DMS153 treated with DMSO at 0.1 percent for 48 hours (cell line): ENCODE results near the gene ZBTB7C.

ENCODE experiments used
- DNase-seq: peaks from one replicate; lab custom pipeline; 2025; ENCODE audit not compliant: unreplicated experiment; lab: John Stamatoyannopoulos, UW

The ZBTB7C gene

GRCh38 chr18:48418539-48419276 lies 9.5 kb upstream of the ZBTB7C start:
- peak; percentile 28 for DNase-seq

GRCh38 chr18:48417985-48418384 lies 8.8 kb upstream of the ZBTB7C start:
- DNase-seq, result no peak

DNA sequence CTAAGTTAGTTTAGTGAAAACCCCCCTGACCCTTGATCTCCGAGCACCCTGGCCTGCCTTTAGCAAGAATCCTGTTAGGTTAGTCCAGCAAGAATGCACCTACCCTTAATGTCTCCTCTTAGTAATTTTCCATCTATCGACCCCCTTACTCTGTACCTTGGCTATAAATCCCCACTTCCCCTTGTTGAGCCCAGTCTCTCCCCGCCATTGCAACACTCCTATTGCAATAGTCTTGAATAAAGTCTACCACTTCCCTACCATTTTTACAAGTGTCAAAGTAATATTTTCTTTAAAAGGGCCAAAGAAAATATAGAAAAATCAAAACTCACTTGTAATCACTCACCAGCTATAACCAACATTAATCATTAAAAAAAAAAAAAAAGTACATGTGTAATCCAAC lies 4.2 kb upstream of the ZBTB7C start:
- DNase-seq, result no peak

DNA sequence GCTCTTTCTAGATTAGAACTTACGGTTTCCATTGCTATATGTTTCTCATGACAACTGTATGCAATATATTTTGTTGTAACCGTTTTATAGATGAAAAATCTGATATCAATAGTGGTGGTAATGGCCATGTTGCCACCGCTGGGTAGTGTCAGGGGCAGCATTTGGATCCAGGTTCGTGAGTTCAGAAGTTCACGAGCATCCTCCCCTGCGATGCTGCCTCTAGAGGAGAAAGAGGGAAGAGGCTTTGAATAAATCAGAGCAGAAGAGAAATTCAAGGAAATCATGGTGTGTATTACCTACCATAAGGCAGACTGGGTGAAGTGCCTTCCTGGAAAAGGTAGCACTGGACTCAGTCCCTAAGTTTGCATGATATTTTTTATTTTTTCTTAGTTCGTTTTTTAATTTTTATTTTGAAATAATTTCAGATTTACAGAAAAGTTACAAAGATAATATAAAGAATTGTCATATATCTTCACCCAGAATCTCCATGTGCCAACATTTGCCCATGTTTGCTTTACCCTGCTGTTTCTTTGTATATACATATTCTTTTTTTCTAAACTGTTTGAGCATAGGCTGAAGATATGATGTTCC lies 3.3 kb upstream of the ZBTB7C start:
- DNase-seq, result peak; percentile 37

DNA sequence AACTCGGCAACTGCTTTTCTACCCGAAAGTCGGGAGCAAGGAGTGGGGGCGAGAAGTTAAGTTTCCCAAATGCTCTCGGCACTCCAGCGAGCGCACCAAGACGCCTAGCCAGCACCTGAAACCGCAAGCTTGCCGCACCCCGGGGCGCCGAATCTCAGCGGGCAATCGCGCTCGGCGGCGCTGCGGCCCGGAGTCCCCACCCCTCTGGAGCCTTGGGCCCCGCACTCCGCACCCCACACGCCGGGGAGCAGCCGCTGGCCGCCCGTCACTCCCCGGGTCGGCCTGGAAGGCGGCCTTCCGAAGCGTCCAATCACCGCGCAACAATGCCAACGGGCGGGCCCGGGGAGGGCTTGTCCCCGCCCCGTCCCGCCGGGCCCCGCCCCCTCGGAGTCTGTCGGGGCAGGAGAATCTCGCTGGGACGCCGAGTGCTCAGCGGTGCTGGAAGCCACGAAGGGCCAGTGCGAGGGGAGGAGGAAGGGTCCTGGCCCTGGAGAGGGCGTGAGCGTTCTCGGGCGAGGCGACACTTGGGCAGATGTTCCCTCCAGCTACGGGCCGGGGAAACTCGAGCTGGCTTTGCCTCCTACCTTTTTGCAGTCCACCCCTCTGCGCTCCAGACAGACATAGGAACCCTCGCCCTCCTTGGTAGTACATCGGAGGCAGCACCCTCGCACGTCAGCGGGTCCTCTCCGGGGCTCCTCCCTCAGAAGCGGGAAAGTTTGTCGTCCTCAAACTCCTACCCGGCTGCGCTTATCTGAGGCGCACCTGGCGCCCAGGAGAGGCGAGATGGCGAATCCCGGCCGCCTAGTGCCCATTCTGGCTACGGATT lies 1.1 kb upstream of the ZBTB7C start:
- DNase-seq, result peak; percentile 69

GRCh38 chr18:48409591-48410094 lies 460 bp upstream of the ZBTB7C start:
- no peak for DNase-seq

- DNase-seq, result no peak
These were observed 964 bp downstream of the ZBTB7C start for GRCh38 chr18:48408111-48408726.

DNA sequence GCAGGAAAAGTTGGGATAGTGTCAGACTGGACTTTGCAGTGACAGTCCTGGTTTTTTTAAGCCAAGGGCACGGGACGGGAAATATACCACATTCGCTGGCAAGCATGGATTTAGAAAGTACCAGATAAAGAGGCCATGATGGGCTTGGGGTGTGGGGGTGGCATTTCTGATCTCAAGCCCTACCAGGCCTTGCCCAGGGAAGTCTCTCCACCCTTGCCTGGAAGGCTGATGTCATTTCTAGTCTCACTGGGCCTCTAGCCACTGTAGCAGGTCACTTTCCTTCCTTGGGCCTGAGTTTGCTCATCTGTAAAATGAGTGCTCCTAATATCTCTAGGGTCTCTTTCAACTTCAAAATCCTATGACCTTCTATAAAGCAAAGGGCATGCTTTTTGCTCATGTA lies 1.8 kb downstream of the ZBTB7C start:
- no peak for DNase-seq

GRCh38 chr18:48405978-48406377 lies 3.2 kb downstream of the ZBTB7C start:
- no peak for DNase-seq

DNA sequence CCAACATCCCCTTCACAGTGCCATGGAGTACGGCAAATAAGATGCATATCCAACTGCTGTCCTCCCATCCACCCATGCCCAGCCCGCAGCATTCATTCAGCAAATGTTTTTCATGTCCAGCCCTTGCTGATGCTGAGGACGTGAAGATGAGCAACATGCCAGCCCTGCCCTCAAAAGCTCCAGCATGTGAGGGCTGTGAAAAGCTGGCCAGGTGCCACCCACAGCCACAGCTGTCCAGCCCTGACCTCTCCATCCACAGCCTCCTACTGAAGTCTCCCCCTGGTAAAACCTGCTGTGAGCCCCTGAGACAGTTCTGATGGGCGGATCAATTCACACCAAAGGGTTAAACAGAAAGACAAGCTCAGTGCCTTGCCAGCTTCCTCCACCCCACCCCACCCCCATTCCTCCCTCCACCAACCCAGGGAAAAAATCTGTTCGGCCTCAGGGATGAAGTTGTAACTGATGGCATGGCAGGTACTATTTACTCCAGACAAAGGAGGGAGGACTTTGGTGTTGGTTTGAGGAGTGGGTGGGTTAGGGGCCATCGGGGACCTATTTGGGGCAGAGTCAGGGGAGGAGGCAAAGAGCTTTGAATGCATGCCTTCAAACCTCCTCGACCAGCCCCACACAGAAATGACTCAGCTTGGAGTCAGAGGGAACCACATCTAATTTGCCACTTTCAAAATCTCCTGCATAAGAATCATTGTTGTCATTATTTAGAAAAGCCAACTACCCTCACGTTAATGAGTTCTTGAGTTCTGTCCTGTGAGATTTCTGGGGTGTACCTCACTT lies 4.3 kb downstream of the ZBTB7C start:
- no peak for DNase-seq

GRCh38 chr18:48402953-48403352 lies 6.2 kb downstream of the ZBTB7C start:
- DNase-seq, result no peak

- no peak for DNase-seq
These were observed 9.7 kb downstream of the ZBTB7C start for GRCh38 chr18:48399303-48400075.

- no peak for DNase-seq
These were observed 11.1 kb downstream of the ZBTB7C start for GRCh38 chr18:48398074-48398473.

DNA sequence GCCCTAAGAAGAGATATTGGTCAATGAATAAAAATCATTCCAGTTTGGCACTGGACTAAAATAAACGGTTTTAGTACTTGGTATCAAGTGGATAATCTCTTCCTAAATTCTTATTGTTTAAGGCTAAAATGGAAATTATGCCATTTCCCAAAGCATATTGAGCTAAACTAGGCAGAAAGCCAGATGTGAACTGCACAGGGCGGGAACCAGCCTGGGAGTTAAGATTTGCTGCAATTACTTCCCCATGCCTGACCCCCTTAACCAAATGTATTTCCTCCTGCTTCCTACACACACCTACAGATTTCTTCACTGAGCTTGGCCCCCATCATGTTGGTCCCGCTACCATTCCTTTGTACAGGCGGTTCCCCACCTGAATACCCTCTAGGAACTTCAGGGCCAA lies 12.2 kb downstream of the ZBTB7C start:
- no peak for DNase-seq

DNA sequence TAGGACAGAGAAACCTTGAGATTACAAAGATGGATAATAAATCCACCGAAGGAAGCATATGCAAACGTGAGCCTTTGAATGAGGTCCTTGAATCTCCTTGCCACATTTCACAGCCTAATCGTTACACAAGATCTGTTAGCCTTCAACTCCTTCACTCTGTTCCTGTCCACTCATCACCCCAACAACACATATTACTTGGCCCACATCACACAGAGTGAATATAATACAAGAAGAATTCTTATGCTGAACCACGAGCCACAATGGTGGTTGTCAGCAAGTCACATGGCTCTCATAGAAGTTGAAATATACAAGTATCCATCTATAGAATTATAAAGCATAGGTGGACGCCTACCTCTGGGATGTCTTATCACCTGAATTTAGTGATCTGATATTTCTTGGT lies 12.6 kb downstream of the ZBTB7C start:
- no peak for DNase-seq

DNA sequence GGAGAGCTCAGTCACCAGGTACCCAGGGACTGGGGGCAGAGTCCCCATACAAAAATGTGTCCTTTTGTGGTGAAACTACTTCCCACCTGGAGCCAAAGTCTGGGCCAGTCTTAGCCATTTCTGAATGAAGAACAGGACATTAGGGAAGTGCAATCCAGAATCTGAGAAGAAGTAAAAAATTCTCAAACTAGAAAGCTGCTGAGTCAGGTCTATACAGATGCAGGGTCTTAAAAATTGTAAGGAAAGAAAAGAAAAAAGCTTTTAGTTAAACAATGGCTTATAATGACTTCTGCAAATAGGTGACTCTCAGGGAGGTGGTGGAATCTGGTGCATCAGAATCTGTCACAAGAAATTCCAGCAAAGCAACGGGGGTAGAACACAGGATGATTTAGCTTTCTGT lies 13.5 kb downstream of the ZBTB7C start:
- DNase-seq, result no peak

DNA sequence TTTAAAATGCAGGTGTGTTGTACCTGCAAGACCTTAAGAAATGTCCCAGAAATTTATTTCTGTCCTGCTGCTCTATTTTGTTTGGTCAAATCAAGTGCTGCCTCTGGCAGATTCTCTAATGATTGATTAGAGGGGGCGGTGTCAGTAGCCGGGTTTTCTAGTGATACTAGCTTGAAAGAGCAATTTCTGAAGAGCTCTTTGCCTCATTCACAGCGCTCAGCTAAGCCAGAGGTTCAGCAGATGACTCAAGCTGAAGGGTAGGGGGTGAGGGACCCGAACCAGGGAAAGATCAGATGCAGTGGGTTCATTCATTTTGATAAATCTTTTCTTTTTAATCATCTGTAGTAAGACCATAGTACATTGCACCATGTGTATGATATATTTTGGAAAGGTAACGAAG lies 15.0 kb downstream of the ZBTB7C start:
- DNase-seq, result no peak

DNA sequence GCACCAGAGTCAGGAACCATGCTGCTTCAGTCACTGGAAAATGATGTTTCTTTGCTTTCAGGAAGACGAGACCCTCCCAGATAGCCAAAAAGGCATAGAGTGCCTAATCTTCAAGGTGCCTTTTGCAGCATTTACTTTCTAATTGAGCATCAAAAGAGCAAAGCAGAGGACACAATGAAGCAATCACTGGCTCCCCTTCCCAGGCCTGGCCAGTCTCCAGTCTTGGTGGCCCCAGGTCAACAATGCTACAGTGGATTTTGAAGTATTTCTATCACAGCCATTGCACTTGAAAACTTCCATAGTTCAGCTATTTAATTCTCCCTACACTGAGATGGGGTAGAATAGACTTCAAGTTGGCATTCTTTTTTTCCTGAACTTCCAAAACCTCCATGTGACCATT lies 15.4 kb downstream of the ZBTB7C start:
- no peak for DNase-seq

DNA sequence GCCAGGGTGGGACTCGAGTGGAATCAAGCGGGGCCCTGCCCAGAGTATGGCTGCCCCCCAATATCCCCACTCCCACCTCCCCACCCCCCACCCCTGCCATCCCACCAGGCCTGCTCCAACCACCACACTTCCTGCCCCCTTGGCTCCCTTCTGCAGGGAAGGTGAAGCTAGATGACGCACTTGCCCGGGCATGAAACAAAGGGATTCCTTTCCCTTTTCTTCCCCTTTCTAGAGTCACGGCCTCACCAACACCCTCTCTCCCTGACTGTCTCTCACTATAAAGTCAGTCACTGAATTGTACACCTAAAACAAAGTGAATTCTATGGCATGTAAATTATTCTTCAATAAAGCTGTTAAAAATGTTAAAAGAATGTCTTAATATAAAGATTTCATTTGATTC lies 16.0 kb downstream of the ZBTB7C start:
- no peak for DNase-seq

- no peak for DNase-seq
These were observed 16.9 kb downstream of the ZBTB7C start for GRCh38 chr18:48392268-48392667.
